ENCODE results near the gene NAP1L4. TPM values are rescaled to one million over a fixed set of nuclear protein-coding genes. Genes with fewer than 3 reads are reported as not detected.

Gene NAP1L4
- total and polyA plus RNA-seq, 2 donors (not counting 1 experiment from before 2014, with no cell fraction given), result 62.1 to 133 TPM

DNA sequence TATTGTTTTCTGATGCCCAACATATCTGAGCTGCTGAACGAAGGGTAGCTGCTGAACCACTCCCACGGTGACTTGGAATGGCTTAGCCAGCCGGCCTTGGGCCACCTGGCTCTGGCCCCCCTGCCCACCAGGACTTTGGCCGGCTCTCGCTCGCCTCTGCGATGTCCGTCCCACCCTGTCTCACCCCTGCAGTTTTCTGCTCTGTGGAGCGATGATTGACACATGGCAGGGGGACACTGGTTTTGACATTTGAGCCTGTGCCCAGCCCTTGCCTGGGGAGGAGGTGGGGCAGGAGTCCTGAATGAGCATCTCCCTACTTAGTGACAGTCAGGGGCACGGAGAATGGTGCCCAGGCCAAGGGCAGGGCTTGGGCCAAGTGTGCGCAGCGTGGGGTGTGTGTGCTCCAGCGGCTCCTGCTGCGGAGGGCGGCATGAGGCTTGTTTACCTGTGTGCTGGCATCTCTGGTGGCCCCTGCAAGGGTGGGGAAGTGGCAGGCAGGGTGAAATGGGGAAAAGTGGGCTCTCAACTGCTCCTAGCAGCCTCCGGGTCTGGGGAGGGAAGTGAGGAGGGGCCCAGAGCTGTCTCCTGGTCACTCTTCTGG lies 90.8 kb downstream of the NAP1L4 start:
- H3K79me2 ChIP-seq (ENCODE audit: control insufficient read depth, insufficient read depth, low read length), result no peaks in the 10 kb centered on the region
- ChIA-PET CTCF (interaction anchor here (0.7 to 4.9 kb wide), 3 partner anchors 13 to 368 kb away, joined by 3 to 36 read pairs (median 13); no protein-coding TSS in a partner anchor), POLR2A (interaction anchor here (0.6 to 0.7 kb wide), 2 partner anchors 10 to 1049 kb away, joined by 3 to 4 read pairs; no protein-coding TSS in a partner anchor)
- DNase-seq (no peak), ATAC-seq (ENCODE audit: low read depth) (no peak)
- peak overlapping the region in 4 of 5 experiments; percentile 65 to 87 (median 68) for H3K4me3 ChIP-seq (ENCODE audit: control extremely low read depth in 1 of 5, extremely low read depth in 1 of 5, insufficient read depth in 1 of 5, low read depth in 2 of 5, low read length in 4 of 5)
- no peaks in the 10 kb centered on the region for H4K20me1 ChIP-seq (ENCODE audit: control insufficient read depth, insufficient read depth, low read length, poor library complexity, severe bottlenecking)
- H2AFZ ChIP-seq (ENCODE audit: insufficient read depth, low read depth, low read length, poor library complexity, severe bottlenecking), result peak overlapping the region; percentile 85
- Mint-ChIP-seq H3K27ac (peak overlapping the region; percentile 78), H3K4me3 (peak overlapping the region; percentile 42), H3K27me3 (peaks cover 5% of the 10 kb centered on the region), H3K9me3 (ENCODE audit: insufficient read depth) (no peaks in the 10 kb centered on the region), H3K4me1 (peaks cover 20% of the 10 kb centered on the region)
- peak overlapping the region; percentile 100 for H3K4me2 ChIP-seq (replicated peaks; ENCODE audit: low read depth, low read length, poor library complexity, severe bottlenecking)
- intact Hi-C loops (cut with micrococcal nuclease), result loop anchor here (10.0 kb wide), 1 partner anchor 154 kb away; the partner anchor contains the start of gene CARS1
- peaks cover 0 to 6% (median 0%) of the 10 kb centered on the region in 3 donors for H3K9me3 ChIP-seq (ENCODE audit: control extremely low read depth in 1 of 3, control insufficient read depth in 2 of 3, insufficient read depth in 1 of 3, low read length in 2 of 3)
- WGBS (ENCODE audit: insufficient coverage), result 97% methylated on average over 15 of the region's 16 CpGs
- H3K9ac ChIP-seq (ENCODE audit: low read length), result peak overlapping the region; percentile 82
- no peaks in the 10 kb centered on the region for H3K27me3 ChIP-seq (replicated peaks in 1 of 4; ENCODE audit: control extremely low read depth in 1 of 4, control insufficient read depth in 3 of 4, insufficient read depth in 4 of 4, low read length in 3 of 4)
- H3K27ac ChIP-seq (ENCODE audit: low read length in 2 of 2), result no peak overlapping the region
- H3K36me3 ChIP-seq (replicated peaks in 1 of 2; ENCODE audit: control extremely low read depth in 1 of 2, control insufficient read depth in 1 of 2, extremely low read depth in 1 of 2, insufficient read depth in 2 of 2, low read length in 1 of 2), result no peaks in the 10 kb centered on the region
- TF ChIP-seq, protein P1, sequence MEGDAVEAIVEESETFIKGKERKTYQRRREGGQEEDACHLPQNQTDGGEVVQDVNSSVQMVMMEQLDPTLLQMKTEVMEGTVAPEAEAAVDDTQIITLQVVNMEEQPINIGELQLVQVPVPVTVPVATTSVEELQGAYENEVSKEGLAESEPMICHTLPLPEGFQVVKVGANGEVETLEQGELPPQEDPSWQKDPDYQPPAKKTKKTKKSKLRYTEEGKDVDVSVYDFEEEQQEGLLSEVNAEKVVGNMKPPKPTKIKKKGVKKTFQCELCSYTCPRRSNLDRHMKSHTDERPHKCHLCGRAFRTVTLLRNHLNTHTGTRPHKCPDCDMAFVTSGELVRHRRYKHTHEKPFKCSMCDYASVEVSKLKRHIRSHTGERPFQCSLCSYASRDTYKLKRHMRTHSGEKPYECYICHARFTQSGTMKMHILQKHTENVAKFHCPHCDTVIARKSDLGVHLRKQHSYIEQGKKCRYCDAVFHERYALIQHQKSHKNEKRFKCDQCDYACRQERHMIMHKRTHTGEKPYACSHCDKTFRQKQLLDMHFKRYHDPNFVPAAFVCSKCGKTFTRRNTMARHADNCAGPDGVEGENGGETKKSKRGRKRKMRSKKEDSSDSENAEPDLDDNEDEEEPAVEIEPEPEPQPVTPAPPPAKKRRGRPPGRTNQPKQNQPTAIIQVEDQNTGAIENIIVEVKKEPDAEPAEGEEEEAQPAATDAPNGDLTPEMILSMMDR (IDR thresholded peaks at IDR 0.05), result no peak
- TF ChIP-seq EZH2 (IDR thresholded peaks at IDR 0.05; ENCODE audit: borderline replicate concordance, insufficient read depth, low read depth, low read length, poor library complexity, severe bottlenecking), result no peak
- H3K4me1 ChIP-seq (ENCODE audit: control insufficient read depth in 2 of 2, insufficient read depth in 2 of 2, low read length in 2 of 2), result peaks cover 9 to 26% of the 10 kb centered on the region in 2 donors

DNA sequence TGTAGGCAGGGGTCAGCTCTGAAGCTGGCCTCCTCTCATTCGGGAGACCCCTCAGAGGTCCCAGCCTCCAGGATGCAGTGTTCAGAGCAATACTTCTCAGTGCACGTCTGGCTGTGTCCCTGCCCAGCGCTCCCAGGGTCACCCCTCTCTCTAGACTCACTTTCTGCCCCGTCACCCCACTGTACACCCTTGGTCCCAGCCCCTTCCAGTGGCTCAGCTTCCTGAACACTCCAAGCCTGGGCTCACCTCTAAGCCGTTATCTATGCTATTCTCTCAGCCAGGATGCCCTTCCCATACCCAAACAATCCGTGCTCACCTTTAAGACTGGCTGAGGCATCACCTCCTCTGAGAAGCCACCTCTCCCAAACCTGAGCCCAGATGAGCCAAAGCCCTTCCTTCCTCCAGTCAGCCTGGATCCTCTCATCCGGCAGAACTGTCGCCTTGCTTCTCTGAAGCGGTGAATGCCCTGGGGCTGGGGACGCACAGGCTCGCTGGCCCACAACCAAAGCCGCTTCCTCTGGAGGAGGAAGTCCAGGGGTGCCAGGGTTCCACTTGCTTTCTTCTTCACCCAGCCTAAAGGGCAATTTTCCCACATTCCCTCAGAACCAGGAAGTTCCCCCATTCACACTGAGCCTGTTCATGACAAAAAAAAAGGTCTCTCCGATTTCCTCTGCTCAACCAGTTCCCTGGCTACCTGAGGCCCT lies 92.9 kb downstream of the NAP1L4 start:
- Histone ChIP-seq H2AFZ (ENCODE audit: insufficient read depth, low read depth, low read length, poor library complexity, severe bottlenecking) (no peak overlapping the region), H3K9ac (ENCODE audit: low read length) (no peak overlapping the region), H4K20me1 (ENCODE audit: control insufficient read depth, insufficient read depth, low read length, poor library complexity, severe bottlenecking) (no peaks in the 10 kb centered on the region), H3K4me3 (ENCODE audit: control extremely low read depth in 1 of 5, extremely low read depth in 1 of 5, insufficient read depth in 1 of 5, low read depth in 2 of 5, low read length in 4 of 5) (no peak overlapping the region), H3K27me3 (replicated peaks in 1 of 4; ENCODE audit: control extremely low read depth in 1 of 4, control insufficient read depth in 3 of 4, insufficient read depth in 4 of 4, low read length in 3 of 4) (no peaks in the 10 kb centered on the region), H3K79me2 (ENCODE audit: control insufficient read depth, insufficient read depth, low read length) (no peaks in the 10 kb centered on the region), H3K9me3 (ENCODE audit: control extremely low read depth in 1 of 3, control insufficient read depth in 2 of 3, insufficient read depth in 1 of 3, low read length in 2 of 3) (no peaks in the 10 kb centered on the region), H3K27ac (ENCODE audit: low read length in 2 of 2) (no peak overlapping the region), H3K4me1 (ENCODE audit: control insufficient read depth in 2 of 2, insufficient read depth in 2 of 2, low read length in 2 of 2) (peaks cover 9 to 26% of the 10 kb centered on the region in 2 donors), H3K4me2 (replicated peaks; ENCODE audit: low read depth, low read length, poor library complexity, severe bottlenecking) (no peak overlapping the region), H3K36me3 (replicated peaks in 1 of 2; ENCODE audit: control extremely low read depth in 1 of 2, control insufficient read depth in 1 of 2, extremely low read depth in 1 of 2, insufficient read depth in 2 of 2, low read length in 1 of 2) (no peaks in the 10 kb centered on the region)
- ChIA-PET CTCF (interaction anchor here (0.7 to 1.9 kb wide), 4 partner anchors 10 to 366 kb away, joined by 3 to 6 read pairs (median 4); no protein-coding TSS in a partner anchor), POLR2A (no interaction called here)
- H3K27ac Mint-ChIP-seq, result peak overlapping the region; percentile 5
- H3K27me3 Mint-ChIP-seq, result no peaks in the 10 kb centered on the region
- 64% methylated on average over 8 of the region's 13 CpGs for whole genome bisulfite sequencing (ENCODE audit: insufficient coverage)
- TF ChIP-seq, protein P1 (IDR thresholded peaks at IDR 0.05), result no peak
- TF ChIP-seq EZH2 (IDR thresholded peaks at IDR 0.05; ENCODE audit: borderline replicate concordance, insufficient read depth, low read depth, low read length, poor library complexity, severe bottlenecking), result no peak
- H3K4me1 Mint-ChIP-seq, result peaks cover 20% of the 10 kb centered on the region
- DNase-seq (no peak), ATAC-seq (ENCODE audit: low read depth) (no peak)
- no peaks in the 10 kb centered on the region for H3K9me3 Mint-ChIP-seq (ENCODE audit: insufficient read depth)
- intact Hi-C loops (cut with micrococcal nuclease), result no loop called here
- H3K4me3 Mint-ChIP-seq, result peak overlapping the region; percentile 21

All from B cell (primary cell).